GM12865 (cell line): Measurements from ENCODE around the gene ITPR2.
A peak's percentile ranks its signal among the peaks of the same experiment; 100 is the strongest.

Source experiments
- DNase-seq: peaks from one replicate; pipeline ENCODE4 v3.0.0; 2010; ENCODE audit warnings: low read depth
- H3K4me3 ChIP-seq: 2 replicates; pipeline ENCODE4 v1.5.1; 2011; ENCODE audit warnings: mild to moderate bottlenecking, low read depth, low read length, control low read depth
- CTCF ChIP-seq: IDR thresholded peaks from 2 replicates; pipeline ENCODE4 v1.5.1; 2011; ENCODE audit warnings: low read length, control low read depth, low read depth, inconsistent platforms; ENCODE audit not compliant: insufficient read depth; ENCODE audit errors: missing control alignments

Gene ITPR2

GRCh38 chr12:26533211-26533610 lies 299.8 kb downstream of the ITPR2 start:
- no peak for TF ChIP-seq CTCF
- no peak overlapping the region for H3K4me3 ChIP-seq
- DNase-seq, result no peak

- no peak for DNase-seq
- no peak for TF ChIP-seq CTCF
- no peak overlapping the region for H3K4me3 ChIP-seq
Measured at GRCh38 chr12:26530461-26530860, 302.5 kb downstream of the ITPR2 start.

GRCh38 chr12:26528943-26529342 lies 304.1 kb downstream of the ITPR2 start:
- TF ChIP-seq CTCF, result no peak
- no peak overlapping the region for H3K4me3 ChIP-seq
- no peak for DNase-seq

GRCh38 chr12:26527682-26528081 lies 305.3 kb downstream of the ITPR2 start:
- no peak for DNase-seq
- no peak overlapping the region for H3K4me3 ChIP-seq
- TF ChIP-seq CTCF, result no peak

GRCh38 chr12:26524862-26525465 lies 308.0 kb downstream of the ITPR2 start:
- TF ChIP-seq CTCF, result peak; percentile 53
- H3K4me3 ChIP-seq, result no peak overlapping the region
- DNase-seq, result peak; percentile 31

- no peak for DNase-seq
- H3K4me3 ChIP-seq, result no peak overlapping the region
- TF ChIP-seq CTCF, result no peak
Measured at GRCh38 chr12:26523708-26524150, 309.3 kb downstream of the ITPR2 start.

- no peak overlapping the region for H3K4me3 ChIP-seq
- DNase-seq, result peak; percentile 30
- no peak for TF ChIP-seq CTCF
Measured at GRCh38 chr12:26520869-26521268, 312.1 kb downstream of the ITPR2 start.
